Sigmoid colon (tissue), 7 donors: ENCODE data around the gene GLDC. TPM values are rescaled to one million over a fixed set of nuclear protein-coding genes. Genes with fewer than 3 reads are reported as not detected.
"Not testable (repeated sequence)": the region's sequence is repeated elsewhere in the genome, so short reads cannot be mapped to it uniquely, and the experiment has no call there.

Experiments used
- DNase-seq: peaks from one replicate; pipeline ENCODE4 v3.0.0-alpha.2; 2019
- H3K27ac ChIP-seq, 4 donors: fragments of 200-600 bp; sonication (generic); one replicate each; pipeline ENCODE4 v1.5.1; 2016 to 2019; ENCODE audit warnings: mild to moderate bottlenecking in 1 of 4
- H3K27me3 ChIP-seq, 3 donors: fragments of 200-600 bp; sonication (generic); one replicate each; pipeline ENCODE4 v1.5.1; 2019; ENCODE audit warnings: mild to moderate bottlenecking in 1 of 3
- H3K36me3 ChIP-seq, 4 donors: fragments of 200-600 bp; sonication (generic); one replicate each; pipeline ENCODE4 v1.5.1; 2016 to 2019
- H3K4me1 ChIP-seq, 4 donors: fragments of 200-600 bp; sonication (generic); one replicate each; pipeline ENCODE4 v1.5.1; 2017 to 2019
- H3K4me3 ChIP-seq, 4 donors: fragments of 200-600 bp; sonication (generic); one replicate each; pipeline ENCODE4 v1.5.1; 2017 to 2019; ENCODE audit warnings: mild to moderate bottlenecking in 2 of 4, moderate library complexity in 1 of 4
- H3K9me3 ChIP-seq, 4 donors: fragments of 200-600 bp in 3 of 4; sonication (generic) in 3 of 4; one replicate each; pipeline versions ENCODE4 v1.5.1 to v1.6.1; 2013 to 2019
- CTCF ChIP-seq, 4 experiments: fragments of 450-650 bp in 3 of 4; fragments of 200-600 bp in 1 of 4; IDR thresholded peaks; one replicate each; pipeline ENCODE4 v1.5.1; 2016 to 2019; ENCODE audit warnings: antibody characterized with exemption in 4 of 4, mild to moderate bottlenecking in 3 of 4, moderate library complexity in 2 of 4
- EP300 ChIP-seq, 4 donors: sonication (generic); formaldehyde crosslinking; IDR thresholded peaks; one replicate each; pipeline ENCODE4 v1.6.1; 2017; ENCODE audit warnings: antibody characterized with exemption in 4 of 4
- POLR2A ChIP-seq, 2 donors: fragments of 450-650 bp; IDR thresholded peaks; one replicate each; pipeline ENCODE4 v1.6.1; 2016; ENCODE audit warnings: antibody characterized with exemption in 2 of 2, mild to moderate bottlenecking in 2 of 2, moderate library complexity in 2 of 2
- POLR2AphosphoS5 ChIP-seq, 4 donors: sonication (generic); formaldehyde crosslinking; IDR thresholded peaks; one replicate each; pipeline ENCODE4 v1.6.1; 2017; ENCODE audit warnings: antibody characterized with exemption in 4 of 4
- WGBS, 2 donors: extraction: QIAGEN DNeasy Blood & Tissue Kit; methylation state at CpG; one replicate each; pipeline ENCODE4 v1.1.7; 2013; 5-methylcytosine and 5-hydroxymethylcytosine counted together
- intact Hi-C: fragments of 100-400 bp; cut with DNase I; formaldehyde crosslinking; loops from one replicate; pipeline ENCODE4 v1.15.1; 2023
- polyA plus RNA-seq, 3 donors: library from polyadenylated mRNA; stranded (reverse); fragments of 200-250 nt; gene quantifications; one replicate each; pipeline ENCODE4 v1.2.3, GENCODE V29; 2013
- total RNA-seq, 4 donors: library from RNA; depleted of rRNA; stranded (reverse); fragments of >200 nt; gene quantifications; one replicate each; pipeline ENCODE4 v1.1.0, GENCODE V29; 2016
- donor health status: healthy with polysubstance abuse.
- donor health status: Bipolar disorder and iron deficiency.
- donor health status: healthy.

GLDC gene
- total and polyA plus RNA-seq, 7 donors = 0.51 to 1.8 (median 1.2) TPM; not detected in 4

GRCh38 chr9:6658628-6659353 lies 13.3 kb upstream of the GLDC start:
- Histone ChIP-seq H3K9me3 (no peaks in the 10 kb centered on the region), H3K4me3 (no peak overlapping the region), H3K36me3 (no peaks in the 10 kb centered on the region), H3K4me1 (no peaks in the 10 kb centered on the region), H3K27ac (no peak overlapping the region), H3K27me3 (no peaks in the 10 kb centered on the region)
- no peak for DNase-seq
- intact Hi-C loops = no loop called here
- WGBS, 2 donors = 69 to 81% methylated on average over 4 of the region's 4 CpGs
- no peak for TF ChIP-seq POLR2AphosphoS5 (IDR thresholded peaks at IDR 0.05)
- no peak for TF ChIP-seq POLR2A (IDR thresholded peaks at IDR 0.05)
- no peak for TF ChIP-seq EP300 (IDR thresholded peaks at IDR 0.05)
- no peak for TF ChIP-seq CTCF (IDR thresholded peaks at IDR 0.05)

DNA sequence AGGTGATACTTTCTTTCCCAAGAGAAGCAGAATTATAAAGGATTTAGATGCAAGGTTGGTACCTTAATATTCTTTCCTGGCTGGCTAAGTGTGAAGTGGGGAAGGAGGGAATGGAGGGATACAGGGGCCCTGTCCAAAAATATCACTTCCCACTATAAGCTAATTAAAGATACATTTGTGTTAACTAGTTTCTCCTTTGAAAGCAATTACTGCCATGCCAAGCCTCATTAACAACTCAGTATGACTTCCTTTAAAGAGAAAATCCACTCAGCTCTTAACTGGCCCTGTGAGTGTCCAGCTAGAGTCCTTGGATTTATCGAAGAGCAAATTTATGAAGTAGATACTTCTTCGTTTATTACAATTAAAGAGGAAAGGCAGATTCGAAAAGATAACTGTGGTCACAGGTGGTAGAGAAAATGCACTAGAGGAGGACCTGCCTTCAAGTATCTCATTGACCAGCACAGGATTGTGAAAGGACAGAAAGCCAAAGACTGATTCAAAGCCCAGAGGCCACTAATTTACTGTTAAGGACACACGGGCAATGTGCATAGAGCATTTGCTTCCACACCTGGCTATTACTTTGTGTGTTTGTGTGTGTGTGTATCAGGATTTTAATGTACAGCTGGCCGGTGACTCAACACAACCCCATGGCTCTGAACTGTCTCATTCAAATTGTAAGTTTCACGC lies 11.2 kb upstream of the GLDC start:
- 86 to 88% methylated on average over 6 of the region's 6 CpGs for WGBS, 2 donors
- H3K9me3 ChIP-seq = no peaks in the 10 kb centered on the region
- no peak overlapping the region for H3K27ac ChIP-seq
- H3K27me3 ChIP-seq = no peaks in the 10 kb centered on the region
- no peak overlapping the region for H3K4me3 ChIP-seq
- no peaks in the 10 kb centered on the region for H3K4me1 ChIP-seq
- no peak for DNase-seq
- TF ChIP-seq POLR2AphosphoS5 (IDR thresholded peaks at IDR 0.05) = no peak
- TF ChIP-seq CTCF (IDR thresholded peaks at IDR 0.05) = no peak
- no peak for TF ChIP-seq EP300 (IDR thresholded peaks at IDR 0.05)
- no peak for TF ChIP-seq POLR2A (IDR thresholded peaks at IDR 0.05)
- intact Hi-C loops = no loop called here
- H3K36me3 ChIP-seq = no peaks in the 10 kb centered on the region

- H3K4me1 ChIP-seq = no peaks in the 10 kb centered on the region
- H3K36me3 ChIP-seq = no peaks in the 10 kb centered on the region
- DNase-seq = no peak
- intact Hi-C loops = no loop called here
- H3K9me3 ChIP-seq = no peaks in the 10 kb centered on the region
- no peak overlapping the region for H3K4me3 ChIP-seq
- no peak overlapping the region for H3K27ac ChIP-seq
- TF ChIP-seq CTCF (IDR thresholded peaks at IDR 0.05) (no peak), POLR2AphosphoS5 (IDR thresholded peaks at IDR 0.05) (no peak), EP300 (IDR thresholded peaks at IDR 0.05) (no peak), POLR2A (IDR thresholded peaks at IDR 0.05) (no peak)
- no peaks in the 10 kb centered on the region for H3K27me3 ChIP-seq
- 76 to 89% methylated on average over 7 of the region's 7 CpGs for WGBS, 2 donors
Observed at GRCh38 chr9:6655036-6655435, 9.5 kb upstream of the GLDC start.

GRCh38 chr9:6646293-6646636 lies 736 bp upstream of the GLDC start:
- Histone ChIP-seq H3K36me3 (no peaks in the 10 kb centered on the region), H3K27ac (no peak overlapping the region), H3K4me3 (peak overlapping the region in 2 of 4 donors; percentile 46), H3K4me1 (peaks cover 0 to 22% (median 19%) of the 10 kb centered on the region in 4 donors), H3K27me3 (peaks cover 12 to 57% (median 40%) of the 10 kb centered on the region in 3 donors), H3K9me3 (no peaks in the 10 kb centered on the region)
- DNase-seq = no peak
- intact Hi-C loops = loop anchor here (10.0 kb wide), 1 partner anchor 59 kb away; no protein-coding TSS in a partner anchor
- no peak for TF ChIP-seq POLR2A (IDR thresholded peaks at IDR 0.05)
- no peak for TF ChIP-seq EP300 (IDR thresholded peaks at IDR 0.05)
- TF ChIP-seq POLR2AphosphoS5 (IDR thresholded peaks at IDR 0.05) = no peak
- no peak for TF ChIP-seq CTCF (IDR thresholded peaks at IDR 0.05)
- WGBS, 2 donors = 25 to 37% methylated on average over 12 of the region's 12 CpGs

DNA sequence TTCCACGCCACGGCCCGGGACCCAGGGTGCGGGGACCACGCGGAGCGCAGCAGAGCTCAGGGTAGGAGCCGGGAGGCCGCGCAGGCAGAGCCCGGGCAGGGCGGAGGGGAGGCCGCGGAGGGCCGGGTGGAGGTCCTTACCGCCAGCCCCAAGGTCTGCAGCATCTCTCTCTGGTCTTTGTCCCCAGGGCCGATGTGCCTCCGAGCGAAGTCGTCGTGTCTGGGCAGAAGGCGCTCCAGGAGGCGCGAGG lies 499 bp downstream of the GLDC start:
- Histone ChIP-seq H3K4me1 (peaks cover 0 to 22% (median 19%) of the 10 kb centered on the region in 4 donors), H3K4me3 (peak overlapping the region in 3 of 4 donors; percentile 35 to 46 (median 46)), H3K27me3 (peaks cover 12 to 57% (median 40%) of the 10 kb centered on the region in 3 donors)
- not testable (repeated sequence) for DNase-seq, H3K9me3 ChIP-seq, H3K27ac ChIP-seq, H3K36me3 ChIP-seq
- intact Hi-C loops = loop anchor here (10.0 kb wide), 1 partner anchor 60 kb away; no protein-coding TSS in a partner anchor
- 10 to 12% methylated on average over 24 of the region's 24 CpGs for WGBS, 2 donors
